ENCODE results near the gene PGC.

GRCh38 chr6:41697861-41698781 is 49.1 kb downstream of the PGC start:
- TF ChIP-seq CTCF (IDR thresholded peaks at IDR 0.05) (no peak), POLR2A (IDR thresholded peaks at IDR 0.05) (no peak)

All from Peyer's patch (tissue), 4 donors.